NCI-H2081 treated with DMSO at 0.1 percent for 48 hours (cell line): Measurements from ENCODE around the gene KCNQ1.
"Not testable (repeated sequence)": the region's sequence is repeated elsewhere in the genome, so short reads cannot be mapped to it uniquely, and the experiment has no call there.

Experiments
- DNase-seq: peaks from one replicate; lab custom pipeline; 2025; lab: John Stamatoyannopoulos, UW

The KCNQ1 gene

GRCh38 chr11:2472428-2473186 lies 27.8 kb downstream of the KCNQ1 start:
- no peak for DNase-seq

- no peak for DNase-seq
Measured at GRCh38 chr11:2473361-2474058, 28.7 kb downstream of the KCNQ1 start.

- DNase-seq, result no peak
Measured at GRCh38 chr11:2474059-2474901, 29.5 kb downstream of the KCNQ1 start.

GRCh38 chr11:2475136-2475918 lies 30.5 kb downstream of the KCNQ1 start:
- DNase-seq, result no peak

- DNase-seq, result no peak
Measured at GRCh38 chr11:2477254-2477653, 32.4 kb downstream of the KCNQ1 start.

- no peak for DNase-seq
Measured at GRCh38 chr11:2477936-2478335, 33.1 kb downstream of the KCNQ1 start.

- DNase-seq, result not testable (repeated sequence)
Measured at GRCh38 chr11:2480067-2480873, 35.5 kb downstream of the KCNQ1 start.

GRCh38 chr11:2480874-2481220 lies 36.0 kb downstream of the KCNQ1 start:
- no peak for DNase-seq

- no peak for DNase-seq
Measured at GRCh38 chr11:2481253-2481652, 36.4 kb downstream of the KCNQ1 start.

- DNase-seq, result no peak
Measured at GRCh38 chr11:2482204-2482603, 37.4 kb downstream of the KCNQ1 start.

GRCh38 chr11:2482745-2483144 lies 37.9 kb downstream of the KCNQ1 start:
- no peak for DNase-seq

- no peak for DNase-seq
Measured at GRCh38 chr11:2483426-2483825, 38.6 kb downstream of the KCNQ1 start.

GRCh38 chr11:2484576-2485125 lies 39.8 kb downstream of the KCNQ1 start:
- DNase-seq, result no peak

GRCh38 chr11:2488004-2488403 lies 43.2 kb downstream of the KCNQ1 start:
- no peak for DNase-seq

- DNase-seq, result no peak
Measured at GRCh38 chr11:2489083-2489482, 44.3 kb downstream of the KCNQ1 start.

GRCh38 chr11:2497951-2498350 lies 53.1 kb downstream of the KCNQ1 start:
- not testable (repeated sequence) for DNase-seq

- no peak for DNase-seq
Measured at GRCh38 chr11:2498750-2499149, 53.9 kb downstream of the KCNQ1 start.

- DNase-seq, result no peak
Measured at GRCh38 chr11:2507212-2507901, 62.5 kb downstream of the KCNQ1 start.

- DNase-seq, result no peak
Measured at GRCh38 chr11:2507945-2508749, 63.3 kb downstream of the KCNQ1 start.
